Measurements from ENCODE around the gene NDRG3.

GRCh38 chr20:36784116-36784515, 38.2 kb upstream of the NDRG3 start:
- no peak for TF ChIP-seq CTCF (IDR thresholded peaks at IDR 0.05)
- TF ChIP-seq POLR2A (IDR thresholded peaks at IDR 0.05), result no peak
- TF ChIP-seq POLR2AphosphoS5 (IDR thresholded peaks at IDR 0.05), result no peak
- TF ChIP-seq EP300 (IDR thresholded peaks at IDR 0.05), result no peak
